Lung (tissue), 10 donors: Measurements from ENCODE around the gene TEX28. TPM values are rescaled to one million over a fixed set of nuclear protein-coding genes. Genes with fewer than 3 reads are reported as not detected.
"Not testable (repeated sequence)": the region's sequence is repeated elsewhere in the genome, so short reads cannot be mapped to it uniquely, and the experiment has no call there.

Experiments used
- ATAC-seq: fragments of 200-7000 bp; cut with Tn5 transposase; one replicate; pipeline ENCODE4 v1.9.1; 2020; ENCODE audit warnings: moderate number of reproducible peaks; ENCODE audit not compliant: insufficient read depth, low FRiP score
- DNase-seq, 3 donors: peaks; one replicate each; pipeline ENCODE4 v3.0.0-alpha.2; 2013 to 2017
- H3K27ac ChIP-seq, 2 donors: one replicate each; pipeline ENCODE4 v1.5.1; 2013; ENCODE audit warnings: mild to moderate bottlenecking in 2 of 2, moderate library complexity in 2 of 2, control low read depth in 1 of 2, inconsistent platforms in 1 of 2, low read depth in 1 of 2, low read length in 1 of 2
- H3K27me3 ChIP-seq, 3 donors: one replicate each; pipeline ENCODE4 v1.5.1; 2013; ENCODE audit warnings: low read length in 2 of 3; ENCODE audit not compliant: control insufficient read depth in 3 of 3, insufficient read depth in 3 of 3
- H3K36me3 ChIP-seq, 4 donors: one replicate each; pipeline ENCODE4 v1.5.1; 2013; ENCODE audit warnings: low read length in 4 of 4, mild to moderate bottlenecking in 1 of 4, moderate library complexity in 1 of 4; ENCODE audit not compliant: control insufficient read depth in 4 of 4, insufficient read depth in 4 of 4
- H3K4me1 ChIP-seq, 5 donors: one replicate each; pipeline ENCODE4 v1.5.1; 2013; ENCODE audit warnings: low read length in 5 of 5, mild to moderate bottlenecking in 2 of 5, moderate library complexity in 1 of 5; ENCODE audit not compliant: control insufficient read depth in 5 of 5, insufficient read depth in 5 of 5
- H3K4me3 ChIP-seq: one replicate; pipeline ENCODE4 v1.5.1; 2013; ENCODE audit warnings: mild to moderate bottlenecking, control low read depth, moderate library complexity
- H3K9ac ChIP-seq, 2 donors: one replicate each; pipeline ENCODE4 v1.5.1; 2013; ENCODE audit warnings: low read length in 2 of 2, control low read depth in 1 of 2; ENCODE audit not compliant: insufficient read depth in 1 of 2
- H3K9me3 ChIP-seq, 4 donors: one replicate each; pipeline ENCODE4 v1.5.1; 2013; ENCODE audit warnings: low read length in 3 of 4, mild to moderate bottlenecking in 1 of 4, moderate library complexity in 1 of 4; ENCODE audit not compliant: control insufficient read depth in 4 of 4, insufficient read depth in 3 of 4
- WGBS, 2 donors: extraction: QIAGEN DNeasy Blood & Tissue Kit; methylation state at CpG; one replicate each; pipeline ENCODE4 v1.1.7; 2013; 5-methylcytosine and 5-hydroxymethylcytosine counted together
- polyA plus RNA-seq, 2 donors: library from polyadenylated mRNA; stranded (reverse); fragments of 200-250 nt; gene quantifications; one replicate each; pipeline ENCODE4 v1.2.1, GENCODE V29; 2013
- total RNA-seq, 2 donors: library from RNA; depleted of rRNA in 1 of 2; stranded (reverse); fragments of >200 nt in 1 of 2; gene quantifications; one replicate each; pipeline ENCODE4 v1.2.1, GENCODE V29; 2014 to 2021
- donor health status: Bipolar disorder and iron deficiency.
- donor health status: healthy.
- donor health status: DM: yes; HTN: yes; CAD: no.

Gene TEX28
- total and polyA plus RNA-seq, 4 donors: 0.02 TPM; not detected in 3

GRCh38 chrX:154238939-154239559 lies 55.9 kb downstream of the TEX28 start:
- not testable (repeated sequence) for H3K36me3 ChIP-seq, H3K27me3 ChIP-seq, H3K4me3 ChIP-seq, ATAC-seq, H3K9ac ChIP-seq, DNase-seq, H3K9me3 ChIP-seq, H3K27ac ChIP-seq, H3K4me1 ChIP-seq
- 69 to 86% methylated on average over 9 of the region's 11 CpGs for WGBS, 2 donors

GRCh38 chrX:154233620-154234019 lies 61.3 kb downstream of the TEX28 start:
- H3K4me1 ChIP-seq, H3K9me3 ChIP-seq, H3K36me3 ChIP-seq, H3K27ac ChIP-seq, H3K27me3 ChIP-seq, H3K4me3 ChIP-seq, DNase-seq, H3K9ac ChIP-seq, ATAC-seq: not testable (repeated sequence)
- WGBS, 2 donors: no CpG with 5 or more reads among the region's 16 CpGs

GRCh38 chrX:154231443-154231842 lies 63.5 kb downstream of the TEX28 start:
- not testable (repeated sequence) for H3K9ac ChIP-seq, H3K27ac ChIP-seq, H3K4me3 ChIP-seq, ATAC-seq, H3K9me3 ChIP-seq, H3K27me3 ChIP-seq, H3K36me3 ChIP-seq, DNase-seq, H3K4me1 ChIP-seq
- no CpG with 5 or more reads among the region's 3 CpGs for WGBS, 2 donors

- not testable (repeated sequence) for H3K27me3 ChIP-seq, H3K27ac ChIP-seq, H3K9ac ChIP-seq, H3K36me3 ChIP-seq, H3K9me3 ChIP-seq, H3K4me1 ChIP-seq, DNase-seq, ATAC-seq, H3K4me3 ChIP-seq
- no CpG with 5 or more reads among the region's 9 CpGs for WGBS, 2 donors
Measured at GRCh38 chrX:154226706-154227105, 68.2 kb downstream of the TEX28 start.

- H3K36me3 ChIP-seq, ATAC-seq, H3K27me3 ChIP-seq, H3K9me3 ChIP-seq, H3K4me3 ChIP-seq, H3K4me1 ChIP-seq, DNase-seq, H3K9ac ChIP-seq, H3K27ac ChIP-seq: not testable (repeated sequence)
- WGBS, 2 donors: no CpG with 5 or more reads among the region's 6 CpGs
Measured at GRCh38 chrX:154225292-154225691, 69.6 kb downstream of the TEX28 start.

Other genes starting within 250 kb of the TEX28 start
- 10 to 100 TPM; 53.4 to 62.9 TPM for gene MECP2, start 197.4 kb downstream of the TEX28 start, total RNA-seq
- gene MECP2, start 197.4 kb downstream of the TEX28 start, polyA plus RNA-seq: 10 to 100 TPM; 20.4 to 24.5 TPM
- not detected for gene OPN1LW, start 150.9 kb downstream of the TEX28 start, total RNA-seq
- not detected for gene OPN1LW, start 150.9 kb downstream of the TEX28 start, polyA plus RNA-seq
- not detected for gene OPN1MW, start 112.5 kb downstream of the TEX28 start, total RNA-seq
- not detected for gene OPN1MW, start 112.5 kb downstream of the TEX28 start, polyA plus RNA-seq
- not detected for gene OPN1MW2, start 75.4 kb downstream of the TEX28 start, total RNA-seq
- not detected for gene OPN1MW2, start 75.4 kb downstream of the TEX28 start, polyA plus RNA-seq
- not detected for gene OPN1MW3, start 37.5 kb downstream of the TEX28 start, total RNA-seq
- not detected for gene OPN1MW3, start 37.5 kb downstream of the TEX28 start, polyA plus RNA-seq
- gene TKTL1, start 671 bp upstream of the TEX28 start, total RNA-seq: 1 to 10 TPM in 1 of 2 donors, under 1 TPM in 1; 0.18 to 1.5 TPM
- under 1 TPM in 1 of 2 donors, not detected in 1; 0.54 TPM for gene TKTL1, start 671 bp upstream of the TEX28 start, polyA plus RNA-seq
- 1,000 to 10,000 TPM in 1 of 2 donors, 100 to 1,000 TPM in 1; 602 to 1,802 TPM for gene FLNA, start 79.5 kb upstream of the TEX28 start, total RNA-seq
- gene FLNA, start 79.5 kb upstream of the TEX28 start, polyA plus RNA-seq: 100 to 1,000 TPM; 645 to 783 TPM
- gene EMD, start 84.2 kb upstream of the TEX28 start, total RNA-seq: 10 to 100 TPM; 33.0 to 66.9 TPM
- gene EMD, start 84.2 kb upstream of the TEX28 start, polyA plus RNA-seq: 100 to 1,000 TPM in 1 of 2 donors, 10 to 100 TPM in 1; 82.7 to 108 TPM
- gene RPL10, start 103.3 kb upstream of the TEX28 start, total RNA-seq: 1,000 to 10,000 TPM; 2,479 to 3,133 TPM
- gene RPL10, start 103.3 kb upstream of the TEX28 start, polyA plus RNA-seq: 1,000 to 10,000 TPM; 4,111 to 4,258 TPM
- 10 to 100 TPM; 12.5 to 41.0 TPM for gene DNASE1L1, start 114.1 kb upstream of the TEX28 start, total RNA-seq
- 10 to 100 TPM; 28.2 to 52.3 TPM for gene DNASE1L1, start 114.1 kb upstream of the TEX28 start, polyA plus RNA-seq
- 10 to 100 TPM; 28.4 to 48.9 TPM for gene TAFAZZIN, start 116.4 kb upstream of the TEX28 start, total RNA-seq
- gene TAFAZZIN, start 116.4 kb upstream of the TEX28 start, polyA plus RNA-seq: 10 to 100 TPM; 39.7 to 61.2 TPM
- gene ATP6AP1, start 133.6 kb upstream of the TEX28 start, total RNA-seq: 100 to 1,000 TPM in 1 of 2 donors, 10 to 100 TPM in 1; 73.7 to 142 TPM
- gene ATP6AP1, start 133.6 kb upstream of the TEX28 start, polyA plus RNA-seq: 100 to 1,000 TPM in 1 of 2 donors, 10 to 100 TPM in 1; 84.1 to 220 TPM
- 100 to 1,000 TPM in 1 of 2 donors, 10 to 100 TPM in 1; 64.0 to 116 TPM for gene GDI1, start 142.0 kb upstream of the TEX28 start, total RNA-seq
- 100 to 1,000 TPM; 116 to 130 TPM for gene GDI1, start 142.0 kb upstream of the TEX28 start, polyA plus RNA-seq
- 10 to 100 TPM; 23.4 to 74.4 TPM for gene FAM50A, start 149.0 kb upstream of the TEX28 start, total RNA-seq
- gene FAM50A, start 149.0 kb upstream of the TEX28 start, polyA plus RNA-seq: 100 to 1,000 TPM; 106 to 202 TPM
- gene PLXNA3, start 163.2 kb upstream of the TEX28 start, total RNA-seq: 10 to 100 TPM; 17.3 to 61.1 TPM
- 10 to 100 TPM; 10.2 to 16.1 TPM for gene PLXNA3, start 163.2 kb upstream of the TEX28 start, polyA plus RNA-seq
- gene LAGE3, start 184.2 kb upstream of the TEX28 start, total RNA-seq: 10 to 100 TPM; 10.3 to 26.4 TPM
- 10 to 100 TPM; 21.5 to 32.0 TPM for gene LAGE3, start 184.2 kb upstream of the TEX28 start, polyA plus RNA-seq
- 10 to 100 TPM; 22.9 to 38.2 TPM for gene UBL4A, start 191.5 kb upstream of the TEX28 start, total RNA-seq
- 10 to 100 TPM; 21.3 to 39.6 TPM for gene UBL4A, start 191.5 kb upstream of the TEX28 start, polyA plus RNA-seq
- 10 to 100 TPM; 11.1 to 30.9 TPM for gene SLC10A3, start 195.5 kb upstream of the TEX28 start, total RNA-seq
- gene SLC10A3, start 195.5 kb upstream of the TEX28 start, polyA plus RNA-seq: 10 to 100 TPM; 27.3 to 33.0 TPM
- gene FAM3A, start 221.1 kb upstream of the TEX28 start, total RNA-seq: 10 to 100 TPM; 21.5 to 48.6 TPM
- gene FAM3A, start 221.1 kb upstream of the TEX28 start, polyA plus RNA-seq: 10 to 100 TPM; 43.9 to 61.2 TPM